ENCODE measurements around the gene ESR2.

ESR2 gene

GRCh38 chr14:64265222-64265621 lies 28.9 kb downstream of the ESR2 start:
- no peak for DNase-seq (ENCODE audit: low read depth)

DNA sequence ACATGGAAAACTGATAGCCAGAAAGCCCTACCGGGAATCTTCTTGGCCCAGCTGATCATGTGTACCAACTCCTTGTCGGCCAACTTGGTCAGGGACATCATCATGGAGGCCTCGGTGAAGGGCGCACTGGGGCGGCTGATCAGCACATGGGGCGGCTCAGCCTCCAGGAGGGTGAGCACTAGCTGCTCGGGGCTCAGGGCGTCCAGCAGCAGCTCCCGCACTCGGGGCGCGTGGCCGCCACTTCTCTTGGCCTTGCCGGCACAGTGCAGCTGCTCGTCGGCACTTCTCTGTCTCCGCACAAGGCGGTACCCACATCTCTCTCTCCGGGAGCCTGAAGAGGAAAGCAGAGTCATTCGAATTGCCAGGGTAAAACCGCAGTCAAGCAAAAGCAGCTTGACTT lies 33.8 kb downstream of the ESR2 start:
- no peak for DNase-seq (ENCODE audit: low read depth)

DNA sequence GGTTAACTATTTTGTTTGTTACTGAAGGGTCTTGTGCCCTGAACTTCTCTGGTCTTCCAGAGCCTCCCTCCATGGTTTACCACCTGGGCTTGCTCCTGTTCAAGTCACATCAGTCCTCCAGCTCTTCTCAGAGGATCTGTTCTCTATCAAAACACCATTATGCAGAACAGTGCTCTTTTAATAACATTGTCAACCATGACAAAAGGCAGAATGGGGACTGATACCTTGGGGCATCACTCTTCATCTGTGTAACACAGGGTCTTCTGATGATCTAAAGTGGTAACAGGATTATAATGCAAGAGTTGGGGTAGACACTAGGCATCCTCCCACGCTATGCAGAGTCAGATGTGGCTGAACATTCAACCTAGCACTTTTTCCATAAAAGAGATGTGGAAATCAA lies 38.4 kb downstream of the ESR2 start:
- DNase-seq (ENCODE audit: low read depth), result no peak

GRCh38 chr14:64253672-64254071 lies 40.5 kb downstream of the ESR2 start:
- DNase-seq (ENCODE audit: low read depth), result no peak

DNA sequence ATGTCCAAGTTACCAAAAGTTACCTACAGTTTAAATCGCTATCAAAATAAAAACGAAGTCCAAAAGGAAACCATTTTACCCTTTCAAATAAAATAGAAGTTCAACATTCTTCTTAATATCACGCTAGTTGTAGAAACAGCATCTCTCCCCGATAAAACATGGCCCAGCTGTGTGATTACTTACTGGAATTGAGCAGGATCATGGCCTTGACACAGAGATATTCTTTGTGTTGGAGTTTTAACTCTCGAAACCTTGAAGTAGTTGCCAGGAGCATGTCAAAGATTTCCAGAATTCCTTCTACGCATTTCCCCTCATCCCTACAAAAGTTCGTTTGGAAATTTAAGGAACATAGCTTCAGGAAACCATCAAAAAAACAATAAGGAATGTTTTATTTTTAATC lies 44.8 kb downstream of the ESR2 start:
- DNase-seq (ENCODE audit: low read depth), result no peak

- no peak for DNase-seq (ENCODE audit: low read depth)
Measured at GRCh38 chr14:64248689-64249088, 45.5 kb downstream of the ESR2 start.

DNA sequence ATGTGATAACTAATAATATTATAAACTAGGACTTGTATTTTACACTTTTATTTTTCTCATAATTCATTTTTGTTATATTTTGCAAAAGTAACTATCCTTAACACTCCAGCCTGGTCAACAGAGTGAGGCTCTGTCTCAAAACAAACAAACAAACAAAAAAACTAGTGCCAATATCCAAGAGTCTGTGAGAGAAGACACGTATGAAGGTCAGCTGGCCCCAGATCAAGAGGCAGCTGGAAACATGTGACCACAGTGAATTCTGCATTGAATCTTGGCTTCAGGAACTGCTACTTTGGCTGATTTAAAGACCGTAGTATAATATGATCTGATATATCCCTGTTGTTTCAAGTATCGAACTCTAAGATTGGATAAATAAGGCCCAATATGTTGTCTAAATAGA lies 47.0 kb downstream of the ESR2 start:
- DNase-seq (ENCODE audit: low read depth), result no peak

GRCh38 chr14:64246688-64247087 lies 47.5 kb downstream of the ESR2 start:
- DNase-seq (ENCODE audit: low read depth), result no peak

- no peak for DNase-seq (ENCODE audit: low read depth)
Measured at GRCh38 chr14:64245491-64245890, 48.7 kb downstream of the ESR2 start.

DNA sequence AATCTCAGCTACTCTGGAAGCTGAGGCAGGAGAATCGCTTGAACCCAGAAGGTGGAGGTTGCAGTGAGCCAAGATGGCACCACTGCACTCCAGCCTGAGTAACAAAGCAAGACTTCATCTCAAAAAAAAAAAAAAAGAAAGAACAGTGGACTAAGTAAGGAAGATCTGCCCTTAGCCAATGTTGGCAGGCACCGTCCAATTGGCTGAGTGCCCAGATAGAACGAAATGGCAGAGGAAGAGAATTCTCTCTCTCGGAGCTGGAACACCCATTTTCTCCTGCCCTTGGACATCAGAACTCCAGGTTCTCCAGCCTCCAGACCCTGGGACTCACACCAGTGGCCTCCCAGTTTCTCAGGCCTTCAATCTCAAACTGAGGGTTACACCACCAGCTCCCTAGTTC lies 49.9 kb downstream of the ESR2 start:
- no peak for DNase-seq (ENCODE audit: low read depth)

- DNase-seq (ENCODE audit: low read depth), result no peak
Measured at GRCh38 chr14:64238631-64239030, 55.5 kb downstream of the ESR2 start.

GRCh38 chr14:64238049-64238448 lies 56.1 kb downstream of the ESR2 start:
- DNase-seq (ENCODE audit: low read depth), result no peak

GRCh38 chr14:64235652-64236640 lies 58.2 kb downstream of the ESR2 start:
- DNase-seq (ENCODE audit: low read depth), result no peak

DNA sequence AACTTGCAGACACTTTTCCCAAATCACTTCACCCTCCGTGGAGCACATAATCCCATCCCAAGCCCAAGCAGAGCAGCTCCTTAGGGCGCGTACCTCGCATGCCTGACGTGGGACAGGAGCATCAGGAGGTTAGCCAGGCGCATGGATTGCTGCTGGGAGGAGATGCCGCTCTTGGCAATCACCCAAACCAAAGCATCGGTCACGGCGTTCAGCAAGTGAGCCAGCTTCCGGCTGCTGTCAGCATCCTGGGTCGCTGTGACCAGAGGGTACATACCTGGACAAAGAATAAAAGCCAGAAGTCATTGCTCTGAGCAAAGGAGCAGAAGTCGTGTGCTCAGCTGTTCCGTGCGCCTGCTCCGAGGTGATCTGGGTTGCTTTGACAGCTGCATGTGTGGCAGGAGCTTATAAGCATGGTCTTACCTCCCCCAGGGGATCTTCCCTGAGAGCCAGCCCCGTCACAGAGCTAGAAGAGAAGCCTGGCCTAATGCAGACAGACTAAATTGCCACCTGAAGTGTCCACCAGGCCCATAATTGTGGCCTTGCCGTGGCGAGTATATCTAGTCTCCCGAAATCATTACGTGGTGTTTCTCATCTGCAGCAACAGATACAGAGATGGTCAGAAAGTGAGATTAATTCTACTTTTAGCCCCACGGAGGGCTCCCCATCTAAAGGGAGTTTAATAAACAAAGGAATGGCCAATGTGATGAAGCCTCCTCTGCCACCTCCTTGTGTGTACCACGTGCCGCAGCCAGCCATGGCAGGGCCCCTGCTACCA lies 59.1 kb downstream of the ESR2 start:
- no peak for DNase-seq (ENCODE audit: low read depth)

GRCh38 chr14:64233531-64234190 lies 60.5 kb downstream of the ESR2 start:
- DNase-seq (ENCODE audit: low read depth), result no peak

DNA sequence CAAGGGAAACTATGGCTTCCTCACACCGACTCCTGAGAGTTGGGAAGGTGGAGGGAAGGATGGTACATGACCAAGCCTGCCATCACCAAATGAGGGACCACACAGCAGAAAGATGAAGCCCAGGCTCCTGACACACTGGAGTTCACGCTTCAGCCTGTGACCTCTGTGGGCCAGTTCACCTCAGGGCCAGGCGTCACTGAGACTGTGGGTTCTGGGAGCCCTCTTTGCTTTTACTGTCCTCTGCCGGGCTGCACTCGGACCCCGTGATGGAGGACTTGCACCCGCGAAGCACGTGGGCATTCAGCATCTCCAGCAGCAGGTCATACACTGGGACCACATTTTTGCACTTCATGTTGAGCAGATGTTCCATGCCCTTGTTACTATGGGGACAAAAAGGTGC lies 61.2 kb downstream of the ESR2 start:
- no peak for DNase-seq (ENCODE audit: low read depth)

DNA sequence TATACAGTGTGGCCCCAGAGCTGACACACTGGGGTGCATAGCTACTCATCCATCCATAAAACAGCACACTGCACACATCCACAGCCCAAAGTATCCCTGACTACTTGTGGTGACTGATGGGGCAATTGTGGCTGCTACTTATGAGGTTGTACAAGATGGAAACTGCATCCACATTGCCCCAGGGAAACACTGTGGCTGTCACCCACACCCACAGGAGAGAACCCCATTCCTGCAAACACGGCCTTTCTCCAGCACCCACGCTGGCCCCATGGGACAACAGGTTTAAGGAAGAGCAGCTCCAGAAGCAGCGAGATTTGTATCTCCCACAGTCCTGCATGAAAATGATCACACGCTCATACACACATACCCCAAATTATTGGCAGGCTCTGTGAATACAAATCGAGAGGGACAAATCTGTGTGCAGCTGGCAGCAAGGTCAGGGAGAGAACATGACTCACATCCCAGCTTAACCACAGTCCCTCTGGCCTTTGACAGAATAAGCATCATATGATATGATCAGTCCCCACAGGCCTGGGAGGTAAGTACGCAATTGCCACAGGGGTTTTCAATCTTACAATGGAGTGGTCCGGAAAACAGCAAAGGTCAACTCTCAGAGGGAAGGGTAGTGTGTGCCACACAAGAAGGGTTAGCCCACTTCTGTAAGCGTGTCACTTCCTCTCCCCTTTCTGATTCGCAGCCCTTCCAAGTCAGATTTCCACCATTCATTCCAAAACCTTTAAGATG lies 61.9 kb downstream of the ESR2 start:
- no peak for DNase-seq (ENCODE audit: low read depth)

- DNase-seq (ENCODE audit: low read depth), result no peak
Measured at GRCh38 chr14:64229489-64229888, 64.7 kb downstream of the ESR2 start.

DNA sequence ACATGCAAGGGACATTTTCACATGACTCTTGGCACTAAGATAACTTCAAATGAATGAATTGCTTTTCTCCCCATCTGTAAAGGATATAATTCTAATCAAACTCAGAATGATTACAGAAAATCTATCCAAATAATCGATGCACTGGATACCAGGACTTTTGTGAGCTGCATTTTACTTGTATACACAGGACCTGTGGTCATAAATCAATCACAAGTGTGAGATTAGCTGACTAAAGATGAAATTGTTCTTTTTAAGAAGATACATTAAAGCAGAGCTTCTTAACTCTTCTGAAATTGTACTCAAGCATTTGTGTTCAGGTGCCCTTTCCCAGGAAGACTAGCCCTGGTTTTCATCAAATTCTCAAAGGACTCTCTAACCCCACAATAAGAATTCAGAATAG lies 66.3 kb downstream of the ESR2 start:
- DNase-seq (ENCODE audit: low read depth), result no peak

DNA sequence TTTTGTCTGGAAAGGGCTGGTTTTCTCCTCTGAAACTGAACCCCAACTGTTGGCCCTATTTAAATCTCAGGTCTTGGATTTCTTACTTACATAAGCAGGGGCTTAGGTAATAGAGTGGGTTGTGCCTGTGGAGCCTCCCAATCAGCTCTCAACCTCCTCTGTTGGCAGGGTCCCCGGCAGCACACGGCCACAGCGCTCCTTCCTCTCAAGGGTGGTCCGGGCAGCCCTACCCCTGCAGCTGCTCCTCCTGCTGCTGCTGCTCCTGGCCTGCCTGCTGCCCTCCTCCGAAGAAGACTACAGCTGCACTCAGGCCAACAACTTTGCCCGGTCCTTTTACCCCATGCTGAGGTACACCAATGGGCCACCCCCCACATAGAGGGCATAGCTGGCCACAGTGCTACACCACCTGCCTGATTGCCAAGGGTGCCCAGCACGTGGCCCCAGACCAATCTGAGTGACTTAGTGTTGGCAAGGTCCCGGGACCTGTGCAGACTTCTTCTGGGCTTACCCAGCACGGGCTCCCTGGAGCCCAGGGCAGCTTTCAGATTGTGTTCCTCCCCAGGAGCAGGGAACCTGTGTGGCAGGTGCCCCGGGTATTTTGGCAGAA lies 68.9 kb downstream of the ESR2 start:
- DNase-seq (ENCODE audit: low read depth), result no peak

GRCh38 chr14:64221391-64222003 lies 72.7 kb downstream of the ESR2 start:
- DNase-seq (ENCODE audit: low read depth), result no peak
